Fibroblast of the aortic adventitia (primary cell): ENCODE results near the gene BCAS3. TPM values are rescaled to one million over a fixed set of nuclear protein-coding genes. Genes with fewer than 3 reads are reported as not detected.

Experiments
- DNase-seq: peaks from one replicate; pipeline ENCODE4 v3.0.0-alpha.2; 2010; ENCODE audit warnings: low read depth
- H3K4me3 ChIP-seq: 2 replicates; pipeline ENCODE4 v1.5.1; 2011; ENCODE audit warnings: low read depth, mild to moderate bottlenecking, control low read depth, low read length, moderate library complexity
- total RNA-seq: library from RNA; depleted of rRNA; stranded (reverse); fragments of >200 nt; gene quantifications from 2 replicates; pipeline ENCODE4 v1.2.3, GENCODE V29; 2012; ENCODE audit warnings: low replicate concordance
- TF ChIP-seq, protein P1 (sequence below): IDR thresholded peaks from 2 replicates; pipeline ENCODE4 v1.5.1; 2011; ENCODE audit warnings: mild to moderate bottlenecking, low read length, control low read depth, inconsistent platforms; ENCODE audit not compliant: insufficient read depth

BCAS3 gene
- total RNA-seq, 1 donor, result 29.6 TPM

DNA sequence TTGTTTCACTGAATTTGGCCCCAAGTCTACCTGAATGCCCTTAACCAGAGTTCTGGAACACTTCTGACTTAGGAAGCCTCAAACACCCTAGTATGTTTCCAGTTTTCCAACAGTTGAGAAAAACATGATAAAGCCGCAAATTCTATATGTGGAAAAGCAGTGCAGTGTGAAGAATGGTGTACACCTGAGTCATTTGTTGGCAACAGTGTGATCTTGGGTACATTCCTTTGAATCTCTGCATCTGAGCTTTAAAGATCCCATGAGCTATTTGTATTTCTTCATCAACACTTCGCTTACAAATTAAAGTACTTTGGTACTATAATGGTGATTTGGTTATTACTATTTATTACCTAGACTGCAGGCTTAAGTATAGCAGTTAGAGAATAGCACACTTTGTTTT is 628.4 kb downstream of the BCAS3 start:
- no peak for DNase-seq
- no peak overlapping the region for H3K4me3 ChIP-seq
- TF ChIP-seq, protein P1, sequence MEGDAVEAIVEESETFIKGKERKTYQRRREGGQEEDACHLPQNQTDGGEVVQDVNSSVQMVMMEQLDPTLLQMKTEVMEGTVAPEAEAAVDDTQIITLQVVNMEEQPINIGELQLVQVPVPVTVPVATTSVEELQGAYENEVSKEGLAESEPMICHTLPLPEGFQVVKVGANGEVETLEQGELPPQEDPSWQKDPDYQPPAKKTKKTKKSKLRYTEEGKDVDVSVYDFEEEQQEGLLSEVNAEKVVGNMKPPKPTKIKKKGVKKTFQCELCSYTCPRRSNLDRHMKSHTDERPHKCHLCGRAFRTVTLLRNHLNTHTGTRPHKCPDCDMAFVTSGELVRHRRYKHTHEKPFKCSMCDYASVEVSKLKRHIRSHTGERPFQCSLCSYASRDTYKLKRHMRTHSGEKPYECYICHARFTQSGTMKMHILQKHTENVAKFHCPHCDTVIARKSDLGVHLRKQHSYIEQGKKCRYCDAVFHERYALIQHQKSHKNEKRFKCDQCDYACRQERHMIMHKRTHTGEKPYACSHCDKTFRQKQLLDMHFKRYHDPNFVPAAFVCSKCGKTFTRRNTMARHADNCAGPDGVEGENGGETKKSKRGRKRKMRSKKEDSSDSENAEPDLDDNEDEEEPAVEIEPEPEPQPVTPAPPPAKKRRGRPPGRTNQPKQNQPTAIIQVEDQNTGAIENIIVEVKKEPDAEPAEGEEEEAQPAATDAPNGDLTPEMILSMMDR, result no peak

DNA sequence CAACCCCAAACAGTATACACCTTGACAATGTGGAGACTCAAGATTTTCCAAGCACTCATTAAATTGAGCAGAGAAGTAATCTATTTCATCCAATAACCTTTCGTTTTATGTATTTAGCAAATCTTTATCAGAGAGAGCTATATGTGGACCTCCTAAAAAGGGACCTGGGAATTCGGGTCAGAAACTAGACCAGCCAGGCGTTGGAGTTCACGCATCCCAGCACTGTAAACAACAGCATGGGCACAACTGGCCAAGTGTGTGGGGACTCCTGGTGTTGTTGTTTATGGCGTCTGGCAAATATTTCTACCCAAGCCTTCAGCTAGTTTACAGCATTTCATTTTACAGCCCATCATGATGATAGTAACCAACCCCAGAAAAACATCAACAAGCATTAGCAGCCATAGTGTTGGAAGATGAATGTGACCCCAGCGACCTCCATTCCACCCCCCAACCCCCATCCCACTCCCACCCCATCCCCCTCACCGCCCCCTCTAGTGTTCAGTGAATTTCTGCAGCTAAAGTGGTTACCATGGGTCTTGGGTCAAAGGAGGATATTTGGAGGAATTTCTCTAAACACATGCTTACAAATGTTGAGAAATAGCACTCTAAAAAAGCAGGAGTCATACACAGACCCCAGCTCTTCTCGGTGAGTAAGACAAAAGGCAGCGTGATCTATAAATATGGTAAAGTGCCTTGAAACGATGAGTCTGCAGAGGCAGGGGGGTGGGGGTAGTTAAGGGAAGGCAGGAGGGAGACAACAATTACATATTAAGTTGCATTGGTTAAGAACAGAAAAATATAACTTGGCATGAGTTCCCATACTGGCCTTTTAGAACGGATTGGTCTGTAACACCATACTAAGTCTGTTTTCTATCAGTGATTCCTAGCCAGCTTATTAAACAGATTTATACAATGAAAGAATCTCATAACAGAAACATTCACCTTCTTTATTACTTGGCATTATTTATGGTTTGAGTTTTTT is 630.5 kb downstream of the BCAS3 start:
- TF ChIP-seq, protein P1, result no peak
- H3K4me3 ChIP-seq, result no peak overlapping the region
- DNase-seq, result peak; percentile 93

DNA sequence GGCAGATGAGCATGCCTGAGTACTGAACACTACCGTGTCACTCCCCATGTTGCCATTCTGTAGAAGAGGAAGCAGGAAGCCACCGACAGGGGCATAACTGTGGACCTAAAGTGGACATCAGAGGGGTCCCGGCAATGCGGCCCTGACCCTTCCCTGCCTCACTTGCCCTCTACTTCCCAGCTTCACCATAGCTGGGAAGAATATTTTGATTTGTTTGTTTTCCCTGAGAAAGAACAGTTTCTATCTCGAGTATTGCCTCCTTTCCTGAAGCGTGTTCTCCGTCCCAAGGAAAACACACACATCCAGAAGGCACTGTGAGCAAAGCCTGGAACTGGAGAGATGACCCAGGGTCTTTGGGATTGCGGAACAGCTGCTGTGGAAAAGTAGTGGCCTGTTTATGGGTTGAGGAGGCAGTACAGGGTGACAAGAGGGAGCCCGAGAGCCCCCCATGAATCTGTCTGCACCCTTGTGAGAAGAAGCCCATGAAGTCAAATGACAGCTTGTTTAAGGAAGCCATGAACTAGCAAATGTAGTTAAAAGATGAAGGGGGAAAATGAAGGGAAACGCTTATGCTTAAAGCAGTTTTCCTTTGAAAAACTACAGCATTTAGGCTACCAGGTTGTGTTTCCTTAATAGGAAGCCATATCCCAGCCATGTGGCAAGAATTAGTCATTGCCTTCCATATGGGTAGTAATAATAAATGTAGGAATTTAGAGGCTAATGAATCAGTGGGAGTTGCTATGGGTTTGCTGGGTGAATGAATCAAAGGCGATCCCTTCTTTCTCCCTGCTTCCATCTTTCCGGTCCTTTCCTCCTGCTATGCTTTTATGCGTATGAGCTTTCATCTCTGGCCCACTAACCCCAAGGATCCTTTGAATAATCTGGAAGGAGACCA is 632.0 kb downstream of the BCAS3 start:
- TF ChIP-seq, protein P1, result peak; percentile 17

DNA sequence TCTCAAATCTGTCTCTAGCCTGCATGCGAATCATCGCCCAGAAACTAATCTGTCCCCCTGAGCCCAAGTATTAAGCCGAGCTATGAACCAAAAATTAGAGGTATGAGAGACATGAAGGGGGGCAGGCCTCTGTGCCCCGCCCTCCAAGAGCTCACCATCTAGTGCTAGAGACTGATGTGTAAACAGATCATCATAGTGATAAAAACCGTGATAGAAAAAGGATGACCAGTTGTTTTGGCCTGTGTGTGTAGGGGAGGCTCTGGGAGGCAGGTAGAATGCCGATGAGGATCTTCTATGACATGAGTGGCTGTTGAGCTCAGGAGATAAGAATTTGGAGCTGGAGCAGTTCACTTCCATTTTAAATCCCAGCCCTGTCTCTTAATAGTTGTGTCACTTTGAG is 632.9 kb downstream of the BCAS3 start:
- DNase-seq, result no peak
- H3K4me3 ChIP-seq, result no peak overlapping the region
- TF ChIP-seq, protein P1, result no peak

More for the DNA sequence above, 632.0 kb downstream of the BCAS3 start:
- H3K4me3 ChIP-seq, result no peak overlapping the region
- DNase-seq, result peak; percentile 72

DNA sequence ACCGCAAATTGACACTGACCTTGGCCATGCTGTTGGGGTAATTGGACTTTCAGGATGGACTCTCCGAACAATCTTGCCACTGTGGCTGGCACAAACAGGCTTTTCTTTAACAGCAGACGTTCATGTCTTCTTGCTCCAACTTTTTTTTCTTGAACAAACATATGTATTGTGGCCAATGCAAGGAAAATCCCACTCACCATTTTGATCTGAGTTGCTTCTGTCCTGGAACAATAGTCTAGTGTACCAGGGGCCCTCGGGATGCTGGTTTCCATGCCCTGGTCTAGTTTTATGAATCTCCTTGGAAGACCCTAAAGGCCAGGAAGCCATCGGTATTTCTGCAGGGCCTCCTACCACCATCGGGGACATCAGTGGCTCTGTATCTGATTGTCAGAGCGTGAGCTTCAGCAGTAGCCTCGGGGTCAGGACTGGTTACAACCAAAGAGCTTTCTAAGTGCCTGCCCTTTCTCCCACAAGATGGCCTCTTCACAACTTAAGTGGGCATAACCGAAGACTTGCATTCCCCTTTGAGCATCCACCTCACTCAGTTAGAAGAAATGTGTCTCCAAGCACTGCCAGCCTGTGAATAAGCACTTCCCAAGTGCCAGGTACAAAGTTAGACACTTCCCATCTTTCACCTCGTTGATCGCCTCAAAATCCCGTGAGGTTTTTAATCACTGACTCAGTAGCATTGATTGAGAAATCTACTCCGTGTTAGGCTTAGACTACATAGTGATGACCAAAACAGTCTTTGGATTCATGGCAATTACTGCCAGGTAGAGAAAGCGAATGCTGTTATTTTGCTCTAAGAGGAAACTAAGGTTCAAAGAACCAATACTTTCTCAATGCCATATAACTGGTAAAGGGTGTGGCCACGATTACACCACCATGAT is 635.0 kb downstream of the BCAS3 start:
- H3K4me3 ChIP-seq, result no peak overlapping the region
- DNase-seq, result no peak
- TF ChIP-seq, protein P1, result no peak
